ENCODE measurements around the gene RADIL. TPM values are rescaled to one million over a fixed set of nuclear protein-coding genes. Genes with fewer than 3 reads are reported as not detected.

RADIL gene
- total and polyA plus RNA-seq, 9 of the 15 experiments (the other 6 are each of a cell fraction or from before 2014, with no cell fraction given): 0.06 to 8.1 (median 1.9) TPM; not detected in 1

- Histone ChIP-seq H3K79me2 (ENCODE audit: control insufficient read depth, insufficient read depth, low read length) (no peaks in the 10 kb centered on the region), H3K27me3 (ENCODE audit: control insufficient read depth in 2 of 2, insufficient read depth in 2 of 2, low read length in 2 of 2) (peaks cover 5 to 29% of the 10 kb centered on the region in 2 experiments; a peak in 3 of 5 replicates), H3K27ac (ENCODE audit: extremely low read depth, low read depth, low read length) (no peak overlapping the region), H3K4me1 (replicated peaks in 1 of 2; ENCODE audit: control insufficient read depth in 2 of 2, insufficient read depth in 2 of 2, low read length in 2 of 2) (0 out of 5 replicates have a peak, but pooled peaks cover 0 to 2% of the 10 kb centered on the region in 2 experiments), H4K20me1 (replicated peaks; ENCODE audit: control insufficient read depth, insufficient read depth, low read length) (no peaks in the 10 kb centered on the region), H3K9me3 (replicated peaks; ENCODE audit: control insufficient read depth, insufficient read depth, low read depth, low read length) (no peaks in the 10 kb centered on the region), H3K36me3 (ENCODE audit: control insufficient read depth, insufficient read depth, low read length) (no peaks in the 10 kb centered on the region), H2AFZ (ENCODE audit: low read depth, low read length) (no peak overlapping the region), H3K9me1 (ENCODE audit: control insufficient read depth, insufficient read depth, low read length) (no peaks in the 10 kb centered on the region), H3K4me2 (ENCODE audit: insufficient read depth, low read length) (no peak overlapping the region), H3K9ac (ENCODE audit: insufficient read depth in 1 of 2, low read depth in 2 of 2, low read length in 2 of 2) (no peak overlapping the region), H3K4me3 (no peak overlapping the region)
- ChIA-PET CTCF (ENCODE audit: low intra/inter-chr PET ratio) (no interaction called here), POLR2A (no interaction called here)
- BruUV-seq (replicated peaks): no TSS peak
- 23% methylated on average over 17 of the region's 20 CpGs for WGBS (ENCODE audit: insufficient coverage, low coverage, missing lambda C conversion rate)
- no peak for FAIRE-seq
- no peak for ATAC-seq
- DNase-seq (ENCODE audit: extremely low read depth in 1 of 4, low spot score in 3 of 4): no peak
- no peak for TF ChIP-seq IFI16 (CRISPR knock-in tag; IDR thresholded peaks at IDR 0.05)
- TF ChIP-seq GMEB1 (CRISPR knock-in tag; IDR thresholded peaks at IDR 0.05): no peak
- intact Hi-C loops (cut with micrococcal nuclease): no loop called here
- in situ Hi-C loops (cut with MboI): no loop called here
Measured at GRCh38 chr7:4911111-4911828, 27.8 kb upstream of the RADIL start.

DNA sequence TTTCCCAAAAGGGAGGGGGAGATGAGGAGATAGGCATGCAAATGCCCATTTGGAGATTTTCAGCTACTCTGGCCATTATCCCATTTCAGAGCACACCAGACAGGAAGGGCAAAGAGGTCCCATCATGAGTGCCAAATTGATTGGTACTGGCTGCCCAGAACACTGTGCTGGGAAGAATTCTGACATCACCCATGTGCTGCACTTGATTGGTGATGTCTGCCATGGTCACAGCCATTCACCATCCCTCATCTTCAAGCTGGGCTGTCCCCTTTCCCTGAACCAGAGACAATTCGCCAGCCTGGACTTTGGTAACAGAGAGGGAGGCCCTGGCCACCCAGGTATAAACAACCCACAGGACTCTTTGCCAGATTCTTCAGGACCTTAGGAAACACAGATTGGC lies 23.2 kb upstream of the RADIL start:
- Histone ChIP-seq H3K36me3 (ENCODE audit: control insufficient read depth, insufficient read depth, low read length) (no peaks in the 10 kb centered on the region), H2AFZ (ENCODE audit: low read depth, low read length) (no peak overlapping the region), H3K9ac (ENCODE audit: insufficient read depth in 1 of 2, low read depth in 2 of 2, low read length in 2 of 2) (no peak overlapping the region), H4K20me1 (replicated peaks; ENCODE audit: control insufficient read depth, insufficient read depth, low read length) (no peaks in the 10 kb centered on the region), H3K9me1 (ENCODE audit: control insufficient read depth, insufficient read depth, low read length) (no peaks in the 10 kb centered on the region), H3K4me2 (ENCODE audit: insufficient read depth, low read length) (no peak overlapping the region), H3K4me3 (no peak overlapping the region), H3K9me3 (replicated peaks; ENCODE audit: control insufficient read depth, insufficient read depth, low read depth, low read length) (no peaks in the 10 kb centered on the region), H3K79me2 (ENCODE audit: control insufficient read depth, insufficient read depth, low read length) (no peaks in the 10 kb centered on the region), H3K4me1 (replicated peaks in 1 of 2; ENCODE audit: control insufficient read depth in 2 of 2, insufficient read depth in 2 of 2, low read length in 2 of 2) (peaks cover 0 to 2% of the 10 kb centered on the region in 2 experiments; a peak in 2 of 5 replicates), H3K27me3 (ENCODE audit: control insufficient read depth in 2 of 2, insufficient read depth in 2 of 2, low read length in 2 of 2) (peaks cover 10 to 55% of the 10 kb centered on the region in 2 experiments; a peak in 3 of 5 replicates), H3K27ac (ENCODE audit: extremely low read depth, low read depth, low read length) (no peak overlapping the region)
- POLR2A ChIA-PET: no interaction called here
- DNase-seq (ENCODE audit: extremely low read depth in 1 of 4, low spot score in 3 of 4) (peak in 2 of 4 experiments; percentile 35), FAIRE-seq (peak; percentile 40), ATAC-seq (peak; percentile 54)
- BruUV-seq (replicated peaks): no TSS peak
- CTCF ChIA-PET (ENCODE audit: low intra/inter-chr PET ratio): no interaction called here
- intact Hi-C loops (cut with micrococcal nuclease) (no loop called here), in situ Hi-C loops (cut with MboI) (no loop called here)
- WGBS (ENCODE audit: insufficient coverage, low coverage, missing lambda C conversion rate): 6% methylated on average over 1 of the region's 1 CpG
- TF ChIP-seq KHSRP (IDR thresholded peaks at IDR 0.05) (no peak), RNF2 (IDR thresholded peaks at IDR 0.05) (no peak), MAZ (CRISPR knock-in tag; conservative IDR thresholded peaks at IDR 0.05 in 1 of 2, IDR thresholded peaks at IDR 0.05 in 1 of 2) (no peak), ATF3 (IDR thresholded peaks at IDR 0.05) (peak; percentile 66), ATF3 (CRISPR knock-in tag; conservative IDR thresholded peaks at IDR 0.05) (0 out of 2 replicates have a peak, but pooled peaks have one; percentile 29), ZFP91 (CRISPR knock-in tag; IDR thresholded peaks at IDR 0.05) (no peak)
- TF ChIP-seq, protein P1, sequence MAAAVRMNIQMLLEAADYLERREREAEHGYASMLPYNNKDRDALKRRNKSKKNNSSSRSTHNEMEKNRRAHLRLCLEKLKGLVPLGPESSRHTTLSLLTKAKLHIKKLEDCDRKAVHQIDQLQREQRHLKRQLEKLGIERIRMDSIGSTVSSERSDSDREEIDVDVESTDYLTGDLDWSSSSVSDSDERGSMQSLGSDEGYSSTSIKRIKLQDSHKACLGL (CRISPR knock-in tag; IDR thresholded peaks at IDR 0.05; ENCODE audit: borderline replicate concordance, poor library complexity, severe bottlenecking): no peak
